Peyer's patch (tissue), 4 donors: ENCODE data around the gene EPPIN.

ENCODE experiments used
- CTCF ChIP-seq, 6 experiments: fragments of 450-650 bp in 4 of 6; fragments of 200-600 bp in 2 of 6; sonication (generic) in 1 of 6; IDR thresholded peaks; one replicate each; pipeline ENCODE4 v1.5.1; 2017 to 2019; ENCODE audit warnings: antibody characterized with exemption in 6 of 6, mild to moderate bottlenecking in 3 of 6, moderate library complexity in 1 of 6
- POLR2A ChIP-seq, 2 donors: fragments of 450-650 bp; IDR thresholded peaks; one replicate each; pipeline ENCODE4 v1.5.1; 2017; ENCODE audit warnings: antibody characterized with exemption in 2 of 2, mild to moderate bottlenecking in 2 of 2, moderate library complexity in 2 of 2

DNA sequence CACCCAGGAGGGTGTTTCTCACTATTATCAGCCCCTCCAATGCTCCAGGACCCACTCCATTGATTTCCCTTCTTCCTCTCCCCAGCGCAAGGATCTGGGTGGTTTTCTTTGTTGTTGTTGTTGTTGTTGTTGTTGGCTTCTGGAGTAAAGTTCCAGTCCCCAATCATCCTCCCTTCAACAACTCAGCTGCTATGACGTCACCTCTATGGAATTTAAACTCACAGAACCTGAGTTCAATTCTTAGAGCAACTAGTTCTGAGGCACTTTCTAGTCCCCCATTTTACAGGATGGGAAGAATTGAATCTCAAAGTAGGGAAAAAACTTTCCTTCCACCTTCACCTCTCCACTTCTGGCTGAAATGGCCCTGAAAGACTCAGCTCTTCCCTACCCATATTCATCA is 41.6 kb upstream of the EPPIN start:
- TF ChIP-seq CTCF (IDR thresholded peaks at IDR 0.05) (no peak), POLR2A (IDR thresholded peaks at IDR 0.05) (no peak)
